HL-60 (cell line): ENCODE measurements around the gene CMIP.

Experiments
- DNase-seq, 2 experiments: peaks; one replicate each; pipeline ENCODE4 v3.0.0-alpha.2; 2010 to 2020; ENCODE audit warnings: low read depth in 1 of 2, low spot score in 1 of 2
- H3K27ac ChIP-seq: fragments of 250-450 bp; sonication (Bioruptor Pico); replicated peaks from 2 replicates; pipeline ENCODE4 v1.5.1; 2020; ENCODE audit warnings: mild to moderate bottlenecking, moderate library complexity
- H3K27me3 ChIP-seq: fragments of 250-450 bp; sonication (Bioruptor Pico); 2 replicates; pipeline ENCODE4 v1.5.1; 2021; ENCODE audit warnings: mild to moderate bottlenecking, moderate library complexity; ENCODE audit not compliant: insufficient read depth, poor library complexity, severe bottlenecking
- H3K4me3 ChIP-seq: replicated peaks from 2 replicates; pipeline ENCODE4 v1.5.1; 2011; ENCODE audit warnings: mild to moderate bottlenecking, control low read depth, low read length; ENCODE audit not compliant: insufficient read depth
- CTCF ChIP-seq: IDR thresholded peaks from one replicate; pipeline ENCODE4 v1.5.1; 2011; ENCODE audit warnings: low read length, control low read depth, inconsistent platforms; ENCODE audit not compliant: insufficient read depth
- GABPA ChIP-seq: IDR thresholded peaks from 2 replicates; pipeline ENCODE4 v1.6.1; 2012; ENCODE audit warnings: low read depth
- POLR2AphosphoS5 ChIP-seq: IDR thresholded peaks from 2 replicates; pipeline ENCODE4 v1.6.1; 2012; ENCODE audit warnings: low read depth
- REST ChIP-seq: IDR thresholded peaks from 2 replicates; pipeline ENCODE4 v1.6.1; 2012; ENCODE audit warnings: low read depth; ENCODE audit not compliant: insufficient replicate concordance
- SPI1 ChIP-seq: IDR thresholded peaks from 2 replicates; pipeline ENCODE4 v1.6.1; 2012; ENCODE audit warnings: low read depth, mild to moderate bottlenecking, borderline replicate concordance

CMIP gene

GRCh38 chr16:81601008-81601428 lies 156.4 kb downstream of the CMIP start:
- H3K4me3 ChIP-seq = no peak overlapping the region
- no peak for DNase-seq
- TF ChIP-seq CTCF = no peak
- no peak for TF ChIP-seq GABPA
- TF ChIP-seq SPI1 = no peak
- no peak overlapping the region for H3K27ac ChIP-seq
- no peaks in the 10 kb centered on the region for H3K27me3 ChIP-seq

GRCh38 chr16:81601601-81602255 lies 157.1 kb downstream of the CMIP start:
- no peak for DNase-seq
- Histone ChIP-seq H3K27me3 (no peaks in the 10 kb centered on the region), H3K27ac (no peak overlapping the region), H3K4me3 (no peak overlapping the region)
- TF ChIP-seq POLR2AphosphoS5 (no peak), GABPA (no peak), CTCF (no peak)

- DNase-seq = no peak
- H3K27me3 ChIP-seq = no peaks in the 10 kb centered on the region
- H3K27ac ChIP-seq = no peak overlapping the region
- H3K4me3 ChIP-seq = no peak overlapping the region
- no peak for TF ChIP-seq REST
- TF ChIP-seq POLR2AphosphoS5 = no peak
- no peak for TF ChIP-seq SPI1
- TF ChIP-seq CTCF = no peak
- TF ChIP-seq GABPA = no peak
Observed at GRCh38 chr16:81602256-81602776, 157.7 kb downstream of the CMIP start.

- Histone ChIP-seq H3K27ac (no peak overlapping the region), H3K4me3 (no peak overlapping the region), H3K27me3 (no peaks in the 10 kb centered on the region)
- TF ChIP-seq CTCF (no peak), POLR2AphosphoS5 (no peak), SPI1 (no peak), REST (no peak), GABPA (no peak)
- no peak for DNase-seq
Observed at GRCh38 chr16:81602792-81603191, 158.2 kb downstream of the CMIP start.
